Astrocyte of the cerebellum (primary cell): ENCODE results near the gene CYFIP2.
A peak's percentile ranks its signal among the peaks of the same experiment; 100 is the strongest.

Source experiments
- DNase-seq: peaks from one replicate; pipeline ENCODE4 v3.0.0-alpha.2; 2011; ENCODE audit warnings: low read depth
- H3K4me3 ChIP-seq: 2 replicates; pipeline ENCODE4 v1.5.1; 2011; ENCODE audit warnings: mild to moderate bottlenecking, low read depth, low read length, moderate library complexity
- CTCF ChIP-seq: IDR thresholded peaks from 2 replicates; pipeline ENCODE4 v1.5.1; 2012; ENCODE audit warnings: low read length, low read depth, moderate library complexity, mild to moderate bottlenecking; ENCODE audit errors: missing control alignments
- in situ Hi-C: cut with HindIII; loops from 2 replicates; pipeline ENCODE4 v1.10.0; 2017; ENCODE audit warnings: low sequenced_read_pairs

Gene CYFIP2

GRCh38 chr5:157388111-157388710, 122.3 kb downstream of the CYFIP2 start:
- TF ChIP-seq CTCF, result no peak
- H3K4me3 ChIP-seq, result no peak overlapping the region
- no peak for DNase-seq
- in situ Hi-C loops, result no loop called here

- in situ Hi-C loops, result no loop called here
- no peak for TF ChIP-seq CTCF
- no peak for DNase-seq
- no peak overlapping the region for H3K4me3 ChIP-seq
These were observed 123.2 kb downstream of the CYFIP2 start for GRCh38 chr5:157389103-157389502.

- in situ Hi-C loops, result no loop called here
- TF ChIP-seq CTCF, result no peak
- no peak for DNase-seq
- H3K4me3 ChIP-seq, result no peak overlapping the region
These were observed 124.2 kb downstream of the CYFIP2 start for GRCh38 chr5:157390133-157390532.

GRCh38 chr5:157390551-157391297, 124.8 kb downstream of the CYFIP2 start:
- no peak for TF ChIP-seq CTCF
- no peak overlapping the region for H3K4me3 ChIP-seq
- peak; percentile 45 for DNase-seq

GRCh38 chr5:157398305-157398704, 132.4 kb downstream of the CYFIP2 start:
- no peak for TF ChIP-seq CTCF
- no peak for DNase-seq
- H3K4me3 ChIP-seq, result no peak overlapping the region
- in situ Hi-C loops, result no loop called here

More at GRCh38 chr5:157390551-157391297, 124.8 kb downstream of the CYFIP2 start:
- in situ Hi-C loops, result no loop called here

- in situ Hi-C loops, result no loop called here
- TF ChIP-seq CTCF, result no peak
- DNase-seq, result no peak
- no peak overlapping the region for H3K4me3 ChIP-seq
These were observed 135.0 kb downstream of the CYFIP2 start for GRCh38 chr5:157400741-157401495.
